Measurements from ENCODE around the gene COG4.
A peak's percentile ranks its signal among the peaks of the same experiment; 100 is the strongest.
"Not testable (repeated sequence)": the region's sequence is repeated elsewhere in the genome, so short reads cannot be mapped to it uniquely, and the experiment has no call there.

The COG4 gene

GRCh38 chr16:70529051-70529777 lies 5.9 kb upstream of the COG4 start:
- peaks cover 25% of the 10 kb centered on the region for H3K4me1 ChIP-seq (ENCODE audit: low read length)
- no peak overlapping the region for H3K4me3 ChIP-seq (ENCODE audit: low read length)
- H3K36me3 ChIP-seq (replicated peaks; ENCODE audit: low read depth, low read length) = peaks cover 64% of the 10 kb centered on the region
- no peak overlapping the region for H3K4me2 ChIP-seq (ENCODE audit: low read length)
- H4K20me1 ChIP-seq (ENCODE audit: insufficient read depth, low read length) = peaks cover 81% of the 10 kb centered on the region
- TF ChIP-seq EZH2phosphoT487 (IDR thresholded peaks at IDR 0.05; ENCODE audit: low read depth) = no peak
- peak; percentile 55 for TF ChIP-seq CTCF (IDR thresholded peaks at IDR 0.05; ENCODE audit: low read depth, low read length)
- H2AFZ ChIP-seq (ENCODE audit: low read depth, low read length) = no peak overlapping the region
- H3K9ac ChIP-seq (ENCODE audit: low read length) = no peak overlapping the region
- peaks cover 99% of the 10 kb centered on the region for H3K79me2 ChIP-seq (ENCODE audit: low read length)
- H3K27me3 ChIP-seq (ENCODE audit: low read depth, low read length) = no peaks in the 10 kb centered on the region
- H3K27ac ChIP-seq (ENCODE audit: low read length) = no peak overlapping the region
- H3K9me3 ChIP-seq (ENCODE audit: insufficient read depth, low read length) = no peaks in the 10 kb centered on the region

DNA sequence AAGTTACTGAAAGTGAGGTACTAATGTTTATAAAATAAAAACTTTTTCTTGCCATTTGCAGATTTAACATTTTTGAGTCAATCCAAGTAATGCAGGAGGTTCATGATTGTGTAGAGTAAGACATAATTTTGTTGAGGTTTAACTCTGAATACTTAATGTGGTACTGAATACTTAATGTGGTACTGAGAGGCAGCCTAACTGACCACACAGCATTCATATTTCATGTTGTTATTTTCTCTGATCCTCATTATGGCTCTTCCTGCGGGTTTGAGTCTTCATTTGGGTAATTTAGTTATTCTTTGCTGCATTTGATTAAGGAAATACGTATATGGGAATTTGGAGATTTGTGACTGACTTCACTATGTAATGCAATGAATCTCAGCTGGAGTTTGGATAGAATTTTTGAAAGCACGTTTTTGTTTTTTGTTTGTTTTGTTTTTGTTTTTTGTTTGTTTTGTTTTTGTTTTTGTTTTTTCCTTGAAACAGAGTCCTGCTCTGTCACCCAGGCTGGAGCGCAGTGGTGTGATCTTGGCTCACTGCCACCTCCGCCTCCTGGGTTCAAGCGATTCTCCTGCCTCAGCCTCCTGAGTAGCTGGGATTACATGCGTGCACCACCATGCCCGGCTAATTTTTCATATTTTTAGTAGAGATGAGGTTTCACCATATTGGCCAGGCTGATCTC lies 4.1 kb upstream of the COG4 start:
- H4K20me1 ChIP-seq (ENCODE audit: insufficient read depth, low read length) = peaks cover 63% of the 10 kb centered on the region
- H3K9ac ChIP-seq (ENCODE audit: low read length) = no peak overlapping the region
- H3K36me3 ChIP-seq (replicated peaks; ENCODE audit: low read depth, low read length) = peaks cover 46% of the 10 kb centered on the region

GRCh38 chr16:70526403-70526802 lies 3.0 kb upstream of the COG4 start:
- TF ChIP-seq CTCF (IDR thresholded peaks at IDR 0.05; ENCODE audit: low read depth, low read length) (no peak), EZH2phosphoT487 (IDR thresholded peaks at IDR 0.05; ENCODE audit: low read depth) (no peak)
- no peak overlapping the region for H3K27ac ChIP-seq (ENCODE audit: low read length)
- peaks cover 92% of the 10 kb centered on the region for H3K79me2 ChIP-seq (ENCODE audit: low read length)
- H3K36me3 ChIP-seq (replicated peaks; ENCODE audit: low read depth, low read length) = peaks cover 39% of the 10 kb centered on the region
- H3K4me3 ChIP-seq (ENCODE audit: low read length) = peak overlapping the region; percentile 1
- H4K20me1 ChIP-seq (ENCODE audit: insufficient read depth, low read length) = peaks cover 57% of the 10 kb centered on the region
- H2AFZ ChIP-seq (ENCODE audit: low read depth, low read length) = no peak overlapping the region
- H3K4me1 ChIP-seq (ENCODE audit: low read length) = peaks cover 32% of the 10 kb centered on the region
- no peaks in the 10 kb centered on the region for H3K9me3 ChIP-seq (ENCODE audit: insufficient read depth, low read length)
- peak overlapping the region; percentile 57 for H3K4me2 ChIP-seq (ENCODE audit: low read length)
- H3K27me3 ChIP-seq (ENCODE audit: low read depth, low read length) = no peaks in the 10 kb centered on the region
- H3K9ac ChIP-seq (ENCODE audit: low read length) = 0 out of 2 replicates have a peak overlapping the region, but pooled peaks have one; percentile 18

More for the DNA sequence above, 4.1 kb upstream of the COG4 start:
- H3K9me3 ChIP-seq (ENCODE audit: insufficient read depth, low read length) = no peaks in the 10 kb centered on the region
- peaks cover 96% of the 10 kb centered on the region for H3K79me2 ChIP-seq (ENCODE audit: low read length)
- H3K4me1 ChIP-seq (ENCODE audit: low read length) = peaks cover 27% of the 10 kb centered on the region
- no peak overlapping the region for H3K4me3 ChIP-seq (ENCODE audit: low read length)
- H3K27ac ChIP-seq (ENCODE audit: low read length) = no peak overlapping the region
- H3K27me3 ChIP-seq (ENCODE audit: low read depth, low read length) = no peaks in the 10 kb centered on the region
- peak overlapping the region; percentile 57 for H3K4me2 ChIP-seq (ENCODE audit: low read length)
- TF ChIP-seq EZH2phosphoT487 (IDR thresholded peaks at IDR 0.05; ENCODE audit: low read depth) = no peak
- TF ChIP-seq CTCF (IDR thresholded peaks at IDR 0.05; ENCODE audit: low read depth, low read length) = no peak
- no peak overlapping the region for H2AFZ ChIP-seq (ENCODE audit: low read depth, low read length)

DNA sequence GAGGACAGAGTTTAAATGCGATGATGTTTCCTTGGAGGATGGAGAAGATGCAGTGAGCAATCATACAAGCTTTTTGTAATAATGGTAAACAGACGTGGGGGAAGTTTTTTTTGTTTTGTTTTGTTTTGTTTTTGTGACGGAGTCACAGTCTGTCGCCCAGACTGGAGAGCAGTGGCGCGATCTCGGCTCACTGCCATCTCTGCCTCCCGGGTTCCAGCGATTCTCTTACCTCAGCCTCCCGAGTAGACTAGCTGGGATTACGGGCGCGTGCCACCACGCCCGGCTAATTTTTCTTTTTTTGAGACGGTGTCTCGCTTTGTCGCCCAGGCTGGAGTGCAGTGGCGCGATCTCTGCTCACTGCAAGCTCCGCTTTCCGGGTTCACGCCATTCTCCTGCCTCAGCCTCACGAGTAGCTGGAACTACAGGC lies 1.1 kb upstream of the COG4 start:
- Histone ChIP-seq H4K20me1 (ENCODE audit: insufficient read depth, low read length) (peaks cover 45% of the 10 kb centered on the region), H3K4me3 (ENCODE audit: low read length) (peak overlapping the region; percentile 97), H3K79me2 (ENCODE audit: low read length) (peaks cover 84% of the 10 kb centered on the region), H3K27ac (ENCODE audit: low read length) (peak overlapping the region; percentile 81), H3K4me2 (ENCODE audit: low read length) (peak overlapping the region; percentile 88), H3K36me3 (replicated peaks; ENCODE audit: low read depth, low read length) (peaks cover 31% of the 10 kb centered on the region), H3K4me1 (ENCODE audit: low read length) (peaks cover 44% of the 10 kb centered on the region), H3K9ac (ENCODE audit: low read length) (peak overlapping the region; percentile 98)
- not testable (repeated sequence) for H3K27me3 ChIP-seq (ENCODE audit: low read depth, low read length); H3K9me3 ChIP-seq (ENCODE audit: insufficient read depth, low read length); H2AFZ ChIP-seq (ENCODE audit: low read depth, low read length)
